G401.6 (cell line): ENCODE results near the gene KIF23.
A peak's percentile ranks its signal among the peaks of the same experiment; 100 is the strongest.

Source experiments
- FAIRE-seq: peaks from 2 replicates; lab custom pipeline; 2012; peaks lifted over from hg19 to GRCh38; lab: Jason Lieb, UNC

Gene KIF23

GRCh38 chr15:69394556-69395282 is 19.4 kb upstream of the KIF23 start:
- FAIRE-seq: peak; percentile 21

- no peak for FAIRE-seq
Observed at GRCh38 chr15:69395460-69395859, 18.7 kb upstream of the KIF23 start.

GRCh38 chr15:69395991-69396390 is 18.2 kb upstream of the KIF23 start:
- FAIRE-seq: no peak

GRCh38 chr15:69398491-69398891 is 15.7 kb upstream of the KIF23 start:
- no peak for FAIRE-seq

- no peak for FAIRE-seq
Observed at GRCh38 chr15:69400850-69401249, 13.3 kb upstream of the KIF23 start.

- FAIRE-seq: no peak
Observed at GRCh38 chr15:69402816-69403215, 11.3 kb upstream of the KIF23 start.

GRCh38 chr15:69403594-69403993 is 10.6 kb upstream of the KIF23 start:
- no peak for FAIRE-seq

GRCh38 chr15:69405110-69405509 is 9.0 kb upstream of the KIF23 start:
- no peak for FAIRE-seq

- FAIRE-seq: no peak
Observed at GRCh38 chr15:69407719-69408400, 6.3 kb upstream of the KIF23 start.

- FAIRE-seq: no peak
Observed at GRCh38 chr15:69408841-69409240, 5.3 kb upstream of the KIF23 start.

GRCh38 chr15:69410248-69410874 is 3.8 kb upstream of the KIF23 start:
- FAIRE-seq: no peak

GRCh38 chr15:69412274-69412673 is 1.9 kb upstream of the KIF23 start:
- FAIRE-seq: no peak

- no peak for FAIRE-seq
Observed at GRCh38 chr15:69412701-69413100, 1.4 kb upstream of the KIF23 start.

- peak; percentile 41 for FAIRE-seq
Observed at GRCh38 chr15:69414701-69415167, 585 bp downstream of the KIF23 start.

GRCh38 chr15:69415381-69415780 is 1.2 kb downstream of the KIF23 start:
- no peak for FAIRE-seq

GRCh38 chr15:69417581-69417980 is 3.4 kb downstream of the KIF23 start:
- FAIRE-seq: no peak

GRCh38 chr15:69421498-69421897 is 7.3 kb downstream of the KIF23 start:
- FAIRE-seq: no peak

GRCh38 chr15:69422336-69422895 is 8.3 kb downstream of the KIF23 start:
- FAIRE-seq: no peak

- FAIRE-seq: no peak
Observed at GRCh38 chr15:69424001-69424400, 9.9 kb downstream of the KIF23 start.

- no peak for FAIRE-seq
Observed at GRCh38 chr15:69424748-69425413, 10.7 kb downstream of the KIF23 start.

- no peak for FAIRE-seq
Observed at GRCh38 chr15:69433831-69434230, 19.7 kb downstream of the KIF23 start.

- no peak for FAIRE-seq
Observed at GRCh38 chr15:69434238-69434637, 20.1 kb downstream of the KIF23 start.

GRCh38 chr15:69434679-69435078 is 20.5 kb downstream of the KIF23 start:
- no peak for FAIRE-seq
